Muscle of back (tissue), 11 donors: ENCODE data around the gene LHX1. TPM values are rescaled to one million over a fixed set of nuclear protein-coding genes. Genes with fewer than 3 reads are reported as not detected.

ENCODE experiments used
- DNase-seq, 3 donors: peaks; one replicate each; pipeline versions ENCODE4 v3.0.0 to v3.0.0-alpha.2; 2013
- polyA plus RNA-seq, 10 donors: library from polyadenylated mRNA; unstranded; fragments of 120-200 nt; gene quantifications; one replicate each; pipeline ENCODE4 v1.2.1, GENCODE V29; 2013; ENCODE audit not compliant: insufficient read length in 10 of 10

Gene LHX1
- polyA plus RNA-seq, 10 donors = 0.11 TPM; not detected in 8

GRCh38 chr17:36951084-36951789 is 14.0 kb downstream of the LHX1 start:
- DNase-seq = no peak

GRCh38 chr17:36971508-36971907 is 34.2 kb downstream of the LHX1 start:
- DNase-seq = no peak

- DNase-seq = no peak
Observed at GRCh38 chr17:36972186-36972700, 35.0 kb downstream of the LHX1 start.

GRCh38 chr17:36972905-36973304 is 35.6 kb downstream of the LHX1 start:
- no peak for DNase-seq

GRCh38 chr17:36975922-36976515 is 38.7 kb downstream of the LHX1 start:
- no peak for DNase-seq

- no peak for DNase-seq
Observed at GRCh38 chr17:36977066-36977465, 39.8 kb downstream of the LHX1 start.

- DNase-seq = no peak
Observed at GRCh38 chr17:36977568-36977967, 40.3 kb downstream of the LHX1 start.

- no peak for DNase-seq
Observed at GRCh38 chr17:36978810-36979564, 41.7 kb downstream of the LHX1 start.

- no peak for DNase-seq
Observed at GRCh38 chr17:36979565-36979941, 42.3 kb downstream of the LHX1 start.

- DNase-seq = peak in 2 of 3 donors; percentile 10 to 27
Observed at GRCh38 chr17:36980280-36980761, 43.0 kb downstream of the LHX1 start.

- no peak for DNase-seq
Observed at GRCh38 chr17:36983618-36984017, 46.3 kb downstream of the LHX1 start.

- no peak for DNase-seq
Observed at GRCh38 chr17:36989173-36989572, 51.9 kb downstream of the LHX1 start.

- DNase-seq = no peak
Observed at GRCh38 chr17:36992701-36993100, 55.4 kb downstream of the LHX1 start.

- DNase-seq = no peak
Observed at GRCh38 chr17:36993227-36993626, 56.0 kb downstream of the LHX1 start.

Other genes with a start within 250 kb of the LHX1 start
- gene AATF, start 11.5 kb downstream of the LHX1 start, polyA plus RNA-seq = 10 to 100 TPM; 19.6 to 26.2 (median 21.9) TPM